GM11168 (cell line): Measurements from ENCODE around the gene CCDC183.
"Not testable (repeated sequence)": the region's sequence is repeated elsewhere in the genome, so short reads cannot be mapped to it uniquely, and the experiment has no call there.

Experiments used
- in situ Hi-C: fragments of 300-500 bp; cut with MboI; formaldehyde crosslinking; loops from one replicate; pipeline ENCODE4 v1.12.0; 2022; ENCODE audit warnings: low sequenced_read_pairs; ENCODE audit not compliant: unreplicated experiment

Gene CCDC183

DNA sequence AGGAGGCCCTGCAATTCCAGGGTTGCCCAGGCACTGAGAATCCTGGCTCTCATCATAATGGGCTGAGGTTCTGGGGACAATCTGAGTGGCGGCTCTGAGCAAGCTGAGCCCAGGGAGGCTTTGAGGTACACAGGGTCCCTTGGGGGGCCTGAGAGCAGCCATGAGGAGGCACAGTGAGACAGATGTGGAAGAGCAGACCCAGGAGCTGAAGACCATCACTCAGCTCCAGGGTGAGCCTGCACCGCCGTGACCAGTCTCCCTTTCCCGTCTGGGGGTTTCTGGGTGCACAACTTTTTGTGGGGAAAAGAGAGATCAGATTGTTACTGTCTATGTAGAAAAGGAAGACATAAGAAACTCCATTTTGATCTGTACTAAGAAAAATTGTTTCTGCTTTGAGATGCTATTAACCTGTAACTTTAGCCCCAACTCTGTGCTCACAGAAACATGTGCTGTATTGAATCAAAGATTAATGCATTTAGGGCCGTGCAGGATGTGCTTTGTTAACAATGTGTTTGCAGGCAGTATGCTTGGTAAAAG lies at the start of gene CCDC183:
CCDC183 (plus strand) TSS at position 101 of the 537 bp plus-strand sequence; CDS start at position 161, 60 bp downstream.
- in situ Hi-C loops, result no loop called here

- in situ Hi-C loops, result no loop called here
These were observed 49.5 kb upstream of the CCDC183 start for GRCh38 chr9:136746621-136747020.

DNA sequence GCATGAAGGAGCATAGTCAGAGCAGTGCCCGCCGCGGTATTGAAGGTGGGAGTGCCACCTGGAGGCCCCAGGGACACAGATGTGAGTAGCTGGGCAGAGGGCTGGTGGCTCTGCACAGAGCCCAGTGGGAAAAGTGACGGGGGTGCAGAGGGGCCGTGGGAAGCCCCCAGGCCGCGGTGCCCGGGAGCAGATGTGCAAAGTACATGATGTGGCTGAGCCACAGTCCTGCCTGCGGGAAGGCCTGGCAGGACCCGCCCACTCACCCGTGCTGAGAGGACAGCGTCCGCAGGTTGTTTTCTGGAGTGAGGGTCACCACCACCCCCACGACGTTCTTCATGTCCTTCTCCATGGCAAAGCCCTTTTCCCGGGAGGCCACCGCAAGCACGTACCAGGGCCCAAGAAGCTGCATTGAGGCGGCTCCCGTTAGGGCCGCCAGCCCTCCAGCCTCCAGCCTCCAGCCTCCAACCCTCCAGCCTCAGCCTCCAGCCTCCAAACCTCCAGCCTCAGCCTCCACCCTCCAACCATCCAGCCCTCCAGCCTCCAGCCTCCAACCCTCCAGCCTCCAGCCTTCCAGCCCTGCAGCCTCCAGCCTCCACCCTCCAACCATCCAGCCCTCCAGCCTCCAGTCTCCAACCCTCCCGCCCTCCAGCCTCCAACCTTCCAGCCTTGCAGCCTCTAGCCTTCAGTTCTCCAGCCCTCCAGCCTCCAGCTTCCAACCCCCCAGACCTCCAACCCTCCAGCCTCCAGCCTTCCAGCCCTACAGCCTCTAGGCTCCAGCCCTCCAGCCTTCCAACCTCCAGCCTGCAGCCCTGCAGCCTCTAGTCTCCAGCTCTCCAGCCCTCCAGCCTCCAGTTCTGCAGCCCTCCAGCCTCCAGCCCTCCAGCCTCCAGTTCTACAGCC lies 48.7 kb upstream of the CCDC183 start:
- in situ Hi-C loops, result no loop called here

DNA sequence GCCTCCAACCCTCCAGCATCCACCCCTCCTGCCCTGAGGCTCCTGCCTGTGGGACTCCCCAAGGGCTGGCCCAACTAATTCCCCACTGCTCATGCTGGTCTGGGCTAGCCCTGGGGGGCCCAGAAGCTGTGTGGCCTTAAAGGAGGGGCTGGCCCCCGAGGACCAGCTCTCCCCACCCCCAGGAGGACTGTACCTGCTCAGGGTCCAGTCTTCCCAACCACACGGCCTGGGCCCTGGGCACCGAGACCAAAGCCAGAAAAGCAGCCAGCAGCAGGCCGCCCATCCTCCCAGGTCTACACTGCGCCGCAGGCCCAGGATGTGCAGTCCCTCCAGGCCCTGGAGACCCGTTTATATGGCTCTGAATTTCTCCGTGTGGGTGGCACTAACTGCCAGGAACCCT lies 47.9 kb upstream of the CCDC183 start, which contains the start of gene LCN6:
LCN6 (minus strand) TSS at position 325 of the 400 bp plus-strand sequence; CDS start at position 283, 42 bp downstream.
- in situ Hi-C loops, result no loop called here

DNA sequence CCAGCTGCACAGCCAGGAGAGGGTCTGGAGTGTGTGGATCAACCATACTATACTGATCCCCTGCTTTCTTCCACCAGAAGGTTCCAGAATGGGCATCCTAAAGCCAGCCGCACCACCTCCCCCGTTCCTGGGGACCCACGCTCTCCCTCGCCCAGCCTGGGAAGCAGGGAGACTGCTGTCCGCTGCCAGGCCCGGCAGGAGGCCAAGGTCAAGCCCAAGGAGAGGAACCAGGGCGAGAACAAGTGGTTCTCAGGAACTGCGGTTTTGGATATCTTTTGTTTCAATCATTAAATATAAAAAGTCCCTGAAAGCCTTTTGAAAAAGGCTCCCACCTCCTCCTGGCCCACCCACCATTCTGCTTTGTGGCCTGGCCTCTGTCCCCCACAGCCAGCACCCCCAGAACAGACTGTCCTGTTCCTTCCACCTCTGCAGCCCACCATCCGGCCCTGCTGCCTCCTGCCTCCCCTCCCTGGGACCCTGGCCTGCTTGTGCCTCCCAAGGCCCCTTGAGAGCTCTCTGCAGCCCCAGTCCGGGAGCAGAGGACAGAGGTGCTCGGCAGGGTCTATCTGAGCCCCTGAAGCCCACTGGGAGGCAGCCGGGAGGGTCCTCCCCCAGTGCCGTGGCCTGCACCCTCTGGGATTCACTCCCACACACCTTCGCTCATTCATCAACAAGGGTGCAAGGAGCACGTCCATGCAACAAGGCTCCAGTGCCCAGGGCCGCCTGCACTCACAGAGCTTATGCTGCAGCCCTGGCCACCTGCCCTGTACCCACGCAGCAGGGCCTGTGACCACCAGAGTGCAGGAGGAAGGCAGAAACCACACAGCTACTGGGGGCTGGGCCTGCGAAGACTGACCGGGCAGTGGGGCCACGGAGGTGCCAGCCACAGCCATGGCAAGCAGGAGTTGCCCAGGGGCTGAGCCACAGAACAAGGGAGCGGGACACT lies 47.2 kb upstream of the CCDC183 start:
- in situ Hi-C loops, result no loop called here

DNA sequence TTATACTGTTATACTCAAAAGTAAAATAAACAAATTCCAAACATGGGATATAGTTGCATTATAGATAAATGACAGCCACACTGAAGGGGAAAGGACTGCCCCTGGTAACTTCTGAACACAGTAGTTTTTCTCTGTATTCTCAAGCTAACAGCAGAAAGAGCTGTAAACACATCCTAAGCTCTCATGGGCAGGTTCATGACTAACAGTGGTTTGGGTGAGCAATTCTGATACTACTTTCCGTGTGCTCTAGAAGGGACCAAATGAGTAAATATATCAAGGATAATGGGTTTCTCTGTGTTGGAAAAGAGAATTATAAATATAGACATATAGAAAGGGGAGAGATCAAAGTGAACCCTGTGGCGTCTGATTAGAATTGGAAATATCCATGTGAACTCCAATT lies 45.6 kb upstream of the CCDC183 start:
- in situ Hi-C loops, result no loop called here

DNA sequence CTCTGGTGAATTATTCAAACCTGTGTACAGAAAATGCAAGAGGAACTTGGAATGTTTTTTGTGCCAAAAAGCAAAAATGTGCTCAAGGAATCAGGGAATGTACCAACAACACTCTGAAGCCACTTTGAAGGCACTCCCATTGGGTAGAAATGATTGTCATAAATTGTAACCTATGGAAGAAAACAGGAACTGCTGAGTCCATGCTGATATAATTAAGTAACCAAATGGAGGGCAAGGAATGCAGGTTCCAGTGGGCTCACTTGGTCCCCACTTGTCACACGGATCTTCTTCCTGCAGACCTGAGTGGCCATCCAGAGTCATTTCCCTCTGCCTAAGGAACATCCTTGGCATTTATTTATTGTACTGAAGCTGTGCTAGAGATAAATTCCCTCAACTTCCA lies 44.9 kb upstream of the CCDC183 start:
- in situ Hi-C loops, result no loop called here

DNA sequence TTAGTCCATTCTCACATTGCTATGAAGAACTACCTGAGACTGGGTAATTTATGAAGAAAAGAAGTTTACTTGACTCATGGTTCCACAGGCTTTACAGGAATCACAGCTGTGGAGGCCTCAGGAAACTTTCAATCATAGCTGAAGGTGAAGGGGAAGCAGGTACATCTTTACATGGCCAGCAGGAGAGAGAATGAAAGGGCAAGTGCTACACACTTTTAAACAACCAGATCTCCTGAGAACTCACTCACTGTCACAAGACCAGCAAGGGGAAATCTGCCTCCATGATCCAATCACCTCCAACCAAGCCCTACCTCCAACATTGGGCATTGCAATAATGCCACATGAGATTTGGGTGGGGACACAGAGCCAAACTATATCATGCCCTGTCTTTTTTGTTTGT lies 44.3 kb upstream of the CCDC183 start:
- in situ Hi-C loops, result no loop called here

- in situ Hi-C loops, result no loop called here
These were observed 42.6 kb upstream of the CCDC183 start for GRCh38 chr9:136753371-136754058.

- in situ Hi-C loops, result no loop called here
These were observed 42.0 kb upstream of the CCDC183 start for GRCh38 chr9:136754059-136754572.

DNA sequence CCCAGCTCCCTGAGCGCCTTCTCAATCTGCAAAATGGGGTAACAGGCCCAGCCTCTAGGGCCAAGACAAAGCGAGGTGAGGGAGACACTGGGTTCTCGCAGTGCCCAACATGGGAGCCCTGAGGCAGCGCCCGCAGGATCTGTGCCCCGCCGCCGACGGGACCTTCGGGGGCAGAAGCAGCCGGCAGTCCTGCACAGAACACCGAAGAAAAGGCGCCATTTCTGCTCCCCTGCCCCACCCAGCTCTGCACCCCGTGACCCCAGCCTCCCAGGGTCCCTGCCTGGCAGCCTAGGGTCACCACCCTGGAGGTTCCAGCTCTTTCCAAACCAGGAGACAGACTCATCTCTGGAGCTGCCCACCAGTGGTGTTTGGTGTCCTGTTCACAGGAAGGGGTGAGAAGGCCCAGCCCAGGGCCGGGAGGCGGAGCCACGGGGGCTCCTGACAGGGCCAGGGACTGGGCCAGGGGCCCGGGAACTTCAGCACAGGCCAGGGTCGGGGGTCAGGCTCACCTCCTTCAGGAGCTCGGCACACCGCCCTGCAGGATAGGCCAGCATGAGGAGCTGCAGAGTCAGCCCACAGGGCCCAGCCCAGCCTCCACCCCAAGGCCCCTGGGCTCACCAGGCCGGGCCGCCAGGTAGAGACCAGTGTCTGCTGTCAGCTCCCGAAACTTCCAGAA lies 41.4 kb upstream of the CCDC183 start:
- in situ Hi-C loops, result no loop called here

DNA sequence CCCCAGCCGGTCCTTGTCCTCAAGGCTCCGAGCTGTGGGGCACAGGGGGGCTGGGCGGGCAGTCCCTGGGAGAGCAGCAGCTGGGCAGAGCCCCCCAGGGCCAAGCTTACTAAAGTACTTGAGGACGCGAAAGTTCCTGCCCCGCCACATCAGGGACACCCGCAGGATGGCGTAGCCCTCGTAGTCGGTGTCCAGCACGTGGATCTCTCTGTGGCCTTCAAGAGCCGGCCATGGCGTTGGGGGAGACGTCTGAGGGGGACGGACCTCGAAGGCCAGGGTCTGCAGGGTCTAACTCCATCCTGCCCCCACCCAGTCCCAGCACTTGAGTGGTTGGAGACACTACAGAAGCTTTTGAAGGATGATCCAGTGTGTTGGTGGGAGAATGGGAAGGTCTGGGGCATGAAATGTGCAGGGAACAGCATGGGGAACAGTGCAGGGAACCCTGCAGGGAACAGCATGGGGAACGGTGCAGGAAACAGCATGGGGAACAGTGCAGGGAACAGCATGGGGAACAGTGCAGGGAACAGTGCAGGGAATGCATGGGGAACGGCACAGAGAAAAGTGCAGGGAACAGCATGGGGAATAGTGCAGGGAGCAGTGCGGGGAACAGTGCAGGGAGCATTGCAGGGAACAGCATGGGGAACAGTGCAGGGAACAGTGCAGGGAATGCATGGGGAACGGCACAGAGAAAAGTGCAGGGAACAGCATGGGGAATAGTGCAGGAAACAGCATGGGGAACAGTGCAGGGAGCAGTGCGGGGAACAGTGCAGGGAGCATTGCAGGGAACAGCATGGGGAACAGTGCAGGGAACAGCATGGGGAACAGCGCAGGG lies 40.6 kb upstream of the CCDC183 start:
- in situ Hi-C loops, result not testable (repeated sequence)

GRCh38 chr9:136756134-136756438 lies 40.1 kb upstream of the CCDC183 start:
- in situ Hi-C loops, result no loop called here

DNA sequence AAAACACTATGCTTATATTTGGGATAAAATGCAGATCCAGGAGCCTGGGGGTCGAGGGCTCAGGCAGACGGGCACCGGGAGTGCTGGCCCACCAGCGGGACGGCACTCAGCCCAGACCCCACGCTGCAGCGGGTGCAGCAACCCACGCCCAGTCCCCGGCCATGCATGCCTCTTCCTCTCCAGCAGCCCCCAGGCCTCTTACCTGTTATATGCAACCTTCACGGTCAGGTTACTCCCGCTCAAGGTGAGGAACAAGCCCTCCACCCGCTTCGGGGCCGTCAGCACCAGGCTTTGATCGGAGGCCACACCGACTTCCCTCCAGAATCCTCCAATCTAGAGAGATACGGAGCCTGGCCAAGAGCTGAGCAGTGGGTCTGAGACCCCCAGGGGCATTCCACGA lies 39.3 kb upstream of the CCDC183 start:
- in situ Hi-C loops, result no loop called here

- in situ Hi-C loops, result no loop called here
These were observed 38.8 kb upstream of the CCDC183 start for GRCh38 chr9:136757328-136757727.

DNA sequence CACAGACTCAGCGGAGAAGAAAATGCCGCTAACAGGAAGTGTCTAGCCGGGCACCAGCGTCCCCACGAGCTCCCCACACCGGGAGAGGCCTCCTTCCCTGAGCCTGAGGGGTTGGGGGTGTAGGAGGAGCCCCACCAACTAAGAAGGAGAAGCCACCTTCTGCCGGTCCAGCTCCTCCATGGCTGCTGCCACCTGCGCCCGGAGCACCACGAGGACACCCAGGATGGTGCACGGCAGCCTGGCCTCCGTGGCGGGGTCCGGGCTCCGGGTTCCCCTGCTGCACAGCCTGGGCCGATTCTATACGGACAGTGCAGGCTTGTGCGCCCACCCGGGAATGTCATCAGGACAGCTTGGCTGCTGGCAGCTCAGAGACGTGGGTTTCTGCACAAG lies 38.4 kb upstream of the CCDC183 start:
- in situ Hi-C loops, result no loop called here

DNA sequence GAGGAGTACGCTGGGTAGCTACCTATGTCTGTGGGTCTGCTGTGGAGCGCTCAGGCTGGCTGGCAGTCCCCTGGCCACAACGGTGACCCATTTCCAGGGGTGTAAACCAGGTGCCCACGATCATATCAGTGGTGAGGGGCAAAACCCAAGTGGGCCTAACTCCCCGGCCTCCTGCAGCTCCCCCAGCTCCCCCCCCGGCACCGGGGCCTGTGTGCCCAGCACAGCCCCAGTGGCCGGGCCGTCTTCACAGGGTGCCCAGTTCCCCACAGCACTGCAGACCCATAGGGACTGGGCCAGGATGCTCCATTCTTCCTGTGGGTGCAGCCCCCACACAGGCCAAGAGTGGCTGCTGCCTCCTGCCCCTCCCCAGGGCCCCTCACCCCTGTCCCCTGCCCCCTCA lies 37.1 kb upstream of the CCDC183 start:
- in situ Hi-C loops, result no loop called here

DNA sequence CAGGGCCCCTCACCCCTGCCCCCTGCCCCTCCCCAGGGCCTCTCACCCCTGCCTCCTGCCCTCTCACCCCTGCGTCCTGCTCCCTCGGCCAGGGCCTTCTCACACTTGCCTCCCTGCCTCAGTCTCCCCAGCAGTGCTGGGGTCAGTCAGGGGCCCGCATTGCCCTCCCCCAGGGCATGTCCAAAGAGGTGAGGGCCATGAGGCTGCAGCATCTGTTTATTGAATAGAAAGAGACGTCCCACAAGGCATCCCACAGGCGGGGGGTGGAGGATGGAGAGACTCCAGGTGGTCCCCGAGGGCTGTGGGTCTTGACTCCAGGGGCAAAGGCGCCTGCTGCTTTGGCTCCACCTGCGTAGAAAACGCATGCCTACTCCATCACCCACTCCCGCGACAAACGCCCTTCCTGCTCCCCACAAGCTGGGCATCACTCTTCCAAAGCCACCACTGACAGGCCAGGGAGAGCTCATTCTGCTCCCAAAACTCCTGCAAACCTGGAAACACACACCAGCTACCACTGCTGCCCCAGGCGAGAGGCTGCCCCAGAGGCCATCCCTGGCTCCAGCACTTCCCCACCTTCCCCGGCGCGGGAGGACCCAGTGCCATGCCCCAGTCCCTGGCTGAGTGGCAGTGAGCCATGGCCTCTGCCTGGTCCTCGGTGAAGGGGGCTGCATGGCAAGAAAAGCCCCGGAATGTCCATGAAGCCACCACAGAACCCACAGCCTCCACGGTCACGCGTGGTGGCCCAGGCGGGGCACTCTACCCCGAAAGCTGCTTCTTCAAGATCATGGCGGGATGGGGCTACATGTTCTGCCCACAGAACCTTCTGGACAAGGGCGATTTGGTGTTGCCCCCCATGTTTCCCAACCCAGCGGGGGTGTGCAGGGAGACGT lies 36.5 kb upstream of the CCDC183 start:
- in situ Hi-C loops, result no loop called here
